H1 (cell line): ENCODE results near the gene GTPBP1. TPM values are rescaled to one million over a fixed set of nuclear protein-coding genes. Genes with fewer than 3 reads are reported as not detected.

Source experiments
- CTCF ChIA-PET: fragments of 300-600 bp; sonication (Branson Sonifier 250); formaldehyde crosslinking; loops from one replicate; lab custom pipeline; 2021; ENCODE audit not compliant: partially characterized antibody; lab: Charles Lee
- POLR2A ChIA-PET: fragments of 300-600 bp; sonication (Branson Sonifier 250); formaldehyde crosslinking; loops from one replicate; lab custom pipeline; 2021; ENCODE audit warnings: inconsistent platforms; ENCODE audit not compliant: partially characterized antibody; lab: Charles Lee
- DNase-seq, 2 experiments: peaks; one replicate each; pipeline versions ENCODE4 v3.0.0 to v3.0.0-alpha.2; 2010 to 2022; ENCODE audit warnings: low spot score in 2 of 2, low read depth in 1 of 2, mixed read lengths in 1 of 2
- FAIRE-seq: peaks from 2 replicates; lab custom pipeline; 2011; peaks lifted over from hg19 to GRCh38; lab: Jason Lieb, UNC
- H2AFZ ChIP-seq: 2 replicates; pipeline ENCODE4 v1.8.1; 2012; ENCODE audit warnings: low read length, inconsistent platforms
- H2AK5ac ChIP-seq: 2 replicates; pipeline ENCODE4 v1.6.1; 2013; ENCODE audit warnings: low read depth, low read length
- H2BK120ac ChIP-seq: replicated peaks from 2 replicates; pipeline ENCODE3; 2013; ENCODE audit warnings: low read depth, low read length, inconsistent platforms
- H2BK12ac ChIP-seq: 2 replicates; pipeline ENCODE4 v1.6.1; 2013; ENCODE audit warnings: low read depth, low read length
- H2BK15ac ChIP-seq: 2 replicates; pipeline ENCODE4 v1.6.1; 2013; ENCODE audit warnings: low read length
- H2BK20ac ChIP-seq: 2 replicates; pipeline ENCODE4 v1.6.1; 2013; ENCODE audit warnings: low read length
- H2BK5ac ChIP-seq: 2 replicates; pipeline ENCODE4 v1.6.1; 2013; ENCODE audit warnings: low read depth, low read length
- H3K14ac ChIP-seq: 2 replicates; pipeline ENCODE4 v1.6.1; 2013; ENCODE audit warnings: inconsistent platforms; ENCODE audit not compliant: insufficient read length
- H3K18ac ChIP-seq: 2 replicates; pipeline ENCODE4 v1.6.1; 2013; ENCODE audit warnings: low read length; ENCODE audit errors: extremely low read depth
- H3K23ac ChIP-seq: 2 replicates; pipeline ENCODE4 v1.6.1; 2013; ENCODE audit warnings: inconsistent platforms; ENCODE audit not compliant: insufficient read length
- H3K23me2 ChIP-seq: 2 replicates; pipeline ENCODE4 v1.6.1; 2013; ENCODE audit warnings: low read depth, low read length
- H3K27ac ChIP-seq: 2 replicates; pipeline ENCODE4 v1.6.1; 2011; ENCODE audit warnings: low read depth, low read length, inconsistent platforms
- H3K27me3 ChIP-seq, 4 experiments: replicated peaks in 1 of 4; 1 replicate in 1 of 4; 2 replicates in 3 of 4; pipeline versions ENCODE4 v1.6.1 to v1.8.1; 2011 to 2013; ENCODE audit warnings: low read length in 3 of 4, mild to moderate bottlenecking in 3 of 4, inconsistent platforms in 2 of 4, mixed read lengths in 2 of 4, moderate library complexity in 1 of 4; ENCODE audit not compliant: control insufficient read depth in 3 of 4, insufficient read depth in 3 of 4; ENCODE audit errors: extremely low read depth in 1 of 4
- H3K36me3 ChIP-seq, 4 experiments: 2 replicates each; pipeline versions ENCODE4 v1.6.1 to v1.8.1; 2011 to 2013; ENCODE audit warnings: mild to moderate bottlenecking in 4 of 4, low read length in 3 of 4, moderate library complexity in 2 of 4, control low read depth in 1 of 4, inconsistent platforms in 1 of 4; ENCODE audit not compliant: insufficient read depth in 4 of 4, control insufficient read depth in 2 of 4
- H3K4ac ChIP-seq: replicated peaks from 2 replicates; pipeline ENCODE3; 2013; ENCODE audit warnings: low read length, low read depth, mixed read lengths, inconsistent platforms; ENCODE audit not compliant: insufficient read length
- H3K4me1 ChIP-seq, 4 experiments: replicated peaks in 1 of 4; 1 replicate in 1 of 4; 2 replicates in 3 of 4; pipeline versions ENCODE4 v1.6.1 to v1.8.1; 2011 to 2013; ENCODE audit warnings: low read length in 3 of 4, inconsistent platforms in 2 of 4, mixed read lengths in 1 of 4; ENCODE audit not compliant: insufficient read depth in 4 of 4, control insufficient read depth in 3 of 4
- H3K4me2 ChIP-seq, 2 experiments: 2 replicates each; pipeline versions ENCODE4 v1.6.1 to v1.8.1; 2011 to 2013; ENCODE audit warnings: low read depth in 2 of 2, low read length in 2 of 2, control low read depth in 1 of 2, inconsistent platforms in 1 of 2, mild to moderate bottlenecking in 1 of 2; ENCODE audit not compliant: insufficient read depth in 1 of 2
- H3K4me3 ChIP-seq, 4 experiments: fragments of 200-600, 300-600 bp in 1 of 4; sonication (generic), shearing (Covaris generic), sonication (Bioruptor Twin) in 1 of 4; 2 replicates each; pipeline versions ENCODE4 v1.5.1 to v1.8.1; 2011 to 2016; ENCODE audit warnings: low read length in 4 of 4, low read depth in 3 of 4, control low read depth in 2 of 4, inconsistent platforms in 2 of 4, mild to moderate bottlenecking in 2 of 4, mixed read lengths in 1 of 4, moderate library complexity in 1 of 4; ENCODE audit not compliant: insufficient read depth in 2 of 4; ENCODE audit errors: extremely low read depth in 1 of 4
- H3K56ac ChIP-seq: replicated peaks from 2 replicates; pipeline ENCODE3; 2013; ENCODE audit warnings: low read depth, mild to moderate bottlenecking, mixed read lengths, low read length, inconsistent platforms; ENCODE audit not compliant: insufficient read length
- H3K79me1 ChIP-seq: 2 replicates; pipeline ENCODE4 v1.6.1; 2013; ENCODE audit warnings: low read depth, low read length, control low read depth
- H3K79me2 ChIP-seq, 2 experiments: 2 replicates each; pipeline versions ENCODE4 v1.6.1 to v1.8.1; 2012 to 2013; ENCODE audit warnings: low read length in 2 of 2, mild to moderate bottlenecking in 2 of 2, inconsistent platforms in 1 of 2; ENCODE audit not compliant: insufficient read depth in 2 of 2, control insufficient read depth in 1 of 2
- H3K9ac ChIP-seq, 4 experiments: replicated peaks in 1 of 4; 1 replicate in 1 of 4; 2 replicates in 3 of 4; pipeline versions ENCODE4 v1.6.1 to v1.8.1; 2011 to 2013; ENCODE audit warnings: low read depth in 3 of 4, low read length in 3 of 4, control low read depth in 2 of 4, mild to moderate bottlenecking in 2 of 4, moderate library complexity in 2 of 4, inconsistent platforms in 1 of 4; ENCODE audit errors: extremely low read depth in 1 of 4
- H3K9me3 ChIP-seq, 2 experiments: 2 replicates each; pipeline versions ENCODE4 v1.6.1 to v1.8.1; 2012 to 2013; ENCODE audit warnings: mild to moderate bottlenecking in 2 of 2, moderate library complexity in 2 of 2, control low read depth in 1 of 2, inconsistent platforms in 1 of 2, low read depth in 1 of 2, low read length in 1 of 2, mixed read lengths in 1 of 2; ENCODE audit not compliant: insufficient read depth in 2 of 2
- H4K20me1 ChIP-seq, 2 experiments: replicated peaks in 1 of 2; 2 replicates each; pipeline versions ENCODE3 to v1.8.1; 2011 to 2013; ENCODE audit warnings: inconsistent platforms in 2 of 2, low read length in 2 of 2, mild to moderate bottlenecking in 1 of 2; ENCODE audit not compliant: insufficient read depth in 2 of 2, control insufficient read depth in 1 of 2
- H4K5ac ChIP-seq: 2 replicates; pipeline ENCODE4 v1.6.1; 2013; ENCODE audit warnings: low read length, low read depth, mixed read lengths, inconsistent platforms; ENCODE audit not compliant: insufficient read length
- H4K8ac ChIP-seq: 2 replicates; pipeline ENCODE4 v1.8.0; 2013; ENCODE audit warnings: mild to moderate bottlenecking, moderate library complexity, low read length, inconsistent platforms; ENCODE audit not compliant: insufficient read depth; ENCODE audit errors: extremely low read depth
- H4K91ac ChIP-seq: replicated peaks from 2 replicates; pipeline ENCODE3; 2013; ENCODE audit warnings: low read length, mixed read lengths, inconsistent platforms; ENCODE audit not compliant: insufficient read length
- EGR1 ChIP-seq: IDR thresholded peaks from 2 replicates; pipeline ENCODE4 v1.6.1; 2011; ENCODE audit warnings: low read depth, low read length, borderline replicate concordance
- EP300 ChIP-seq, 2 experiments: IDR thresholded peaks; 1 replicate in 1 of 2; 2 replicates in 1 of 2; pipeline ENCODE4 v1.6.1; 2011 to 2012; ENCODE audit warnings: low read depth in 2 of 2, low read length in 2 of 2, mild to moderate bottlenecking in 2 of 2, borderline replicate concordance in 1 of 2, inconsistent platforms in 1 of 2, moderate library complexity in 1 of 2
- POLR2AphosphoS5 ChIP-seq: IDR thresholded peaks from 2 replicates; pipeline ENCODE4 v1.6.1; 2011; ENCODE audit warnings: low read depth, low read length
- WGBS, 2 experiments: shearing (Covaris generic) in 1 of 2; methylation state at CpG; one replicate each; pipeline versions ENCODE4 v1.1.6 to v1.1.7; 2013 to 2015; ENCODE audit warnings: low lambda C conversion rate in 2 of 2, mixed read lengths in 2 of 2, inconsistent platforms in 1 of 2, low coverage in 1 of 2, missing lambda C conversion rate in 1 of 2; ENCODE audit not compliant: insufficient replicate concordance in 2 of 2, insufficient coverage in 1 of 2, insufficient read length in 1 of 2; ENCODE audit errors: extremely low coverage in 1 of 2, missing lambda C conversion rate in 1 of 2; 5-methylcytosine and 5-hydroxymethylcytosine counted together
- polyA plus RNA-seq, 7 experiments: library from polyadenylated mRNA; depleted of rRNA in 3 of 7; stranded (reverse) in 5 of 7; unstranded in 2 of 7; fragments of >200 nt in 5 of 7; fragments of 200-250 nt in 2 of 7; gene quantifications; 1 replicate in 5 of 7; 2 replicates in 1 of 7; 4 replicates in 1 of 7; pipeline versions ENCODE4 v1.2.1 to v1.2.3, GENCODE V29; 2011 to 2013; ENCODE audit warnings: missing spikeins in 2 of 7, mixed read lengths in 2 of 7
- total RNA-seq: library from RNA; stranded (reverse); fragmentation: NEBNext Ultra II Directional; extraction: Animal tissue kit (Norgen Biotek cat#: 25700); gene quantifications from 2 replicates; pipeline ENCODE4 v1.2.1, GENCODE V29; 2021

GTPBP1 gene
- total and polyA plus RNA-seq, 2 of the 8 experiments (the other 6 are each of a cell fraction or from before 2014, with no cell fraction given), result 53.1 to 91.8 TPM

GRCh38 chr22:38707346-38707745, 1.6 kb downstream of the GTPBP1 start:
- no peak overlapping the region for H3K18ac ChIP-seq
- peak overlapping the region; percentile 82 to 95 (median 90); a peak in 5 of 8 replicates for H3K4me3 ChIP-seq
- no peak overlapping the region for H3K27ac ChIP-seq
- H2BK5ac ChIP-seq, result no peak overlapping the region
- peaks cover 0 to 14% (median 6%) of the 10 kb centered on the region in 4 experiments; a peak in 4 of 8 replicates for H3K36me3 ChIP-seq
- H4K20me1 ChIP-seq, result peaks cover 19% of the 10 kb centered on the region in 2 experiments
- no peak for DNase-seq
- TF ChIP-seq EGR1 (no peak), POLR2AphosphoS5 (no peak), EP300 (IDR thresholded peaks at IDR 0.05; ENCODE audit: borderline replicate concordance in 1 of 2, low read depth in 2 of 2, low read length in 2 of 2) (no peak)
- TF ChIP-seq, all 59 proteins: peak for 0
- Histone ChIP-seq H2BK120ac (no peak overlapping the region), H3K14ac (no peak overlapping the region), H3K56ac (no peak overlapping the region), H3K23me2 (peaks cover 7% of the 10 kb centered on the region), H3K79me2 (peaks cover 26 to 62% of the 10 kb centered on the region in 2 experiments), H3K4me2 (peak overlapping the region; percentile 82 to 88), H4K5ac (no peak overlapping the region), H3K4me1 (peaks cover 11 to 17% (median 13%) of the 10 kb centered on the region in 4 experiments; a peak in 6 of 7 replicates), H3K23ac (no peak overlapping the region), H4K91ac (no peak overlapping the region), H2BK20ac (no peak overlapping the region), H3K9me3 (no peaks in the 10 kb centered on the region), H3K4ac (no peak overlapping the region), H3K9ac (peak overlapping the region in 1 of 4 experiments; percentile 44; a peak in 1 of 7 replicates), H2BK15ac (no peak overlapping the region), H3K79me1 (peaks cover 4% of the 10 kb centered on the region; the same call in 1 of the 2 replicates), H3K27me3 (no peaks in the 10 kb centered on the region), H2BK12ac (no peak overlapping the region), H2AK5ac (no peak overlapping the region), H4K8ac (no peak overlapping the region), H2AFZ (no peak overlapping the region)
- FAIRE-seq, result no peak
- CTCF ChIA-PET, result interaction anchor here (0.6 to 3.3 kb wide), 5 partner anchors 15 to 221 kb away, joined by 3 to 19 read pairs (median 3); partner anchors contain the start of gene TOMM22
- WGBS, 2 experiments, result 88% methylated on average over 2 of the region's 2 CpGs; no CpG with 5 or more reads in 1 of the 2 experiments
- POLR2A ChIA-PET, result interaction anchor here (0.8 to 5.6 kb wide), 5 partner anchors 9 to 26 kb away, joined by 3 to 39 read pairs (median 7); partner anchors contain the start of gene TOMM22
